BLaER1 (cell line): ENCODE data around the gene ALS2.
"Not testable (repeated sequence)": the region's sequence is repeated elsewhere in the genome, so short reads cannot be mapped to it uniquely, and the experiment has no call there.

Source experiments
- H3K27ac ChIP-seq: shearing (Covaris generic); formaldehyde crosslinking; 2 replicates; pipeline ENCODE4 v1.8.1; 2022
- H3K27me3 ChIP-seq: shearing (Covaris generic); formaldehyde crosslinking; 2 replicates; pipeline ENCODE4 v1.8.1; 2022
- H3K36me3 ChIP-seq: shearing (Covaris generic); formaldehyde crosslinking; 2 replicates; pipeline ENCODE4 v1.8.1; 2022
- H3K4me1 ChIP-seq: shearing (Covaris generic); formaldehyde crosslinking; 2 replicates; pipeline ENCODE4 v1.8.1; 2022
- H3K4me2 ChIP-seq: shearing (Covaris generic); formaldehyde crosslinking; 2 replicates; pipeline ENCODE4 v1.8.1; 2022
- H3K4me3 ChIP-seq: shearing (Covaris generic); formaldehyde crosslinking; 2 replicates; pipeline ENCODE4 v1.8.1; 2022
- H3K9ac ChIP-seq: shearing (Covaris generic); formaldehyde crosslinking; 2 replicates; pipeline ENCODE4 v1.8.1; 2022
- H3K9me3 ChIP-seq: shearing (Covaris generic); formaldehyde crosslinking; 2 replicates; pipeline ENCODE4 v1.8.1; 2022
- H4K20me1 ChIP-seq: shearing (Covaris generic); formaldehyde crosslinking; 2 replicates; pipeline ENCODE4 v1.8.1; 2022
- Cebpa-rat ChIP-seq: shearing (Covaris generic); IDR thresholded peaks from 2 replicates; pipeline ENCODE4 v1.8.1; 2022

ALS2 gene

DNA sequence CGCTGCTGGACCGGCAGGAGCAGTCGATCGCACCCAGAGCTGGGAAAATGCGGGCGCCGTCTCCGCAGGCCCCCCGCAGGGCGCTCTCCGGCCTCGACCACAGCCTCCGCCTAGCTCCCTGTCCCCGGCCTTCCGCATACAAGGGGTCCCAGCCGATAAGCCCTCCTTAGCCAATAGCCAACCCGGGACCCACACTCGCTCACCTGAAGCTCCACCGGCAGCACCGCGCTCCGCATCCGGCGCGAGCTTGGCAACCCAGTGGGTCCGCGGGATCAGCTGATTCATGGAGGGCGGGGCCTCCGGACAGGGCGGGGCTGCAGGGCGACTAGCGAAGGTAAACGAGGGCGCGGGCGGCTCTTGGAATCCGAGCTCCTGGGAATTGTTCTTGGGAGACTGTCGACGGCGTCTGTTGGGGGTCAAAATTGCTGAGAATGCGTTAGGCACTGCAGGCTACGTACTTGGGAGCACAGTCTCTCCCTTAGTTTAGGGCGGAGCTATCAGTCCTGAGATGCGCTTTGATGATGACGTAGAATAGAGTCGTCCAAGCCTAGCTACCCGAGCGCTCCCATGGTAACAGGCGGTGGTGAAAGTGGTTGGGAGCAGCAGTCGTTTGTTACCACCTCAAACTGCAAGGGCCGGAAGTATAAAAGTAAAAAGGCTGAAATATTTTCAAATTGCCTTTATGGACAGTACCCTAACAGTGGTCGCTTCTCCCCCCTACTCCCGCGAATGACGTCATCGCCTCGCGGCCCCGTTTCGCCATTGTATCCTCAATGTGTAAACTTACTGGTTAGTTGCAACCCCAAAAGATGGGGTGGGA, at the start of gene ALS2:
ALS2 (minus strand) TSS at position 260 of the 820 bp plus-strand sequence. CDS start 12,048 bp downstream, outside the sequence.
- peak within 1 kb of the TSS; percentile 93 for H3K4me2 ChIP-seq
- H3K9ac ChIP-seq: peak within 1 kb of the TSS; percentile 84
- no peaks in the 10 kb centered on the region for H3K27me3 ChIP-seq
- H3K27ac ChIP-seq: peak within 1 kb of the TSS; percentile 75
- H3K4me3 ChIP-seq: peak within 1 kb of the TSS; percentile 97
- H3K9me3 ChIP-seq: no peaks in the 10 kb centered on the region
- no peaks in the 10 kb centered on the region for H3K36me3 ChIP-seq
- H4K20me1 ChIP-seq: no peaks in the 10 kb centered on the region
- H3K4me1 ChIP-seq: peaks cover 22% of the 10 kb centered on the region
- TF ChIP-seq Cebpa-rat: no peak

DNA sequence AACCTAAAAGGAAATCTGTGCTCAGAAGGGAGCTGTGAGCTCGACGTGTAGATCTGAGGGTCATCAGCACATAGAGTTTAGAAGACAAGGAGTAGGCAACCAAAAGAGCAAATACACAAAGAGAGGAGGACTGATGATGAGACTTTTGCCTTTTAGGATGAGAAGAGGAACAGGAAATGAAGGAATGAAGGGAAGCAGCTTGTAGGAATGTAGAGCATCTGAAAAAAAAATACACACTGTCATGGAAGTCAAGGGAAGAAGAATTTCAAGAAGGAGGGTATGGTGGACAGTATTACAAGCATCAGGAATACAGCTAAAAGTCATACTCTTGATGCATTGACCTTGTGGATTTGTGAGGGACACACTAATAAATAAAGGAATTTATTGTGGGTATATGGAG, 47.5 kb upstream of the ALS2 start:
- 0 out of 2 replicates have a peak, but pooled peaks cover 15% of the 10 kb centered on the region for H3K4me1 ChIP-seq
- no peak overlapping the region for H3K4me3 ChIP-seq
- no peaks in the 10 kb centered on the region for H3K9me3 ChIP-seq

DNA sequence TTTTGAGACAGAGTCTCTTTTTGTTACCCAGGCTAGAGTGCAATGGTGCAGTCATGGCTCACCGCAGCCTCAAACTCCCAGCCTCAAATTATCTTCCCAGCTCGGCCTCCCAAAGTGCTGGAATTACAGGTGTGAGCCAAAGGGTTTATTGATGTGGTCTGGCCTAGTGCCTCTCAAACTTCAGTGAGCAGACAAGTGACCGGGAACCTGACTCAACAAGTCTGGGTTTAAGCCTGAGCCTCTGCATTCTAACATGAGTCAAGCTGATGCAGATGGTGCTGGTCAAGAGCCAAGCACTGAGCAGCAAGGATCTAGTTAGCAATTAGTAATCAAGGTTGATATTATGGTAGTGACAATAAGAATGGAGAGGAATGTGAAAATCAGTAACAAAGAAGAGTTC, 46.9 kb upstream of the ALS2 start:
- Histone ChIP-seq H3K27me3 (no peaks in the 10 kb centered on the region), H3K9ac (no peak overlapping the region), H4K20me1 (no peaks in the 10 kb centered on the region), H3K36me3 (no peaks in the 10 kb centered on the region), H3K9me3 (no peaks in the 10 kb centered on the region), H3K4me3 (no peak overlapping the region), H3K4me2 (no peak overlapping the region), H3K4me1 (0 out of 2 replicates have a peak, but pooled peaks cover 15% of the 10 kb centered on the region), H3K27ac (no peak overlapping the region)
- no peak for TF ChIP-seq Cebpa-rat

More for the DNA sequence above, 47.5 kb upstream of the ALS2 start:
- TF ChIP-seq Cebpa-rat: no peak
- H3K36me3 ChIP-seq: no peaks in the 10 kb centered on the region
- no peak overlapping the region for H3K27ac ChIP-seq
- H3K9ac ChIP-seq: no peak overlapping the region
- H3K4me2 ChIP-seq: no peak overlapping the region
- H4K20me1 ChIP-seq: no peaks in the 10 kb centered on the region
- H3K27me3 ChIP-seq: no peaks in the 10 kb centered on the region

- H3K4me1 ChIP-seq: 0 out of 2 replicates have a peak, but pooled peaks cover 15% of the 10 kb centered on the region
- H3K27ac ChIP-seq: no peak overlapping the region
- H3K36me3 ChIP-seq: no peaks in the 10 kb centered on the region
- no peaks in the 10 kb centered on the region for H3K9me3 ChIP-seq
- TF ChIP-seq Cebpa-rat: no peak
- H3K4me3 ChIP-seq: no peak overlapping the region
- H3K9ac ChIP-seq: no peak overlapping the region
- no peaks in the 10 kb centered on the region for H4K20me1 ChIP-seq
- no peaks in the 10 kb centered on the region for H3K27me3 ChIP-seq
- no peak overlapping the region for H3K4me2 ChIP-seq
Measured at GRCh38 chr2:201824212-201824611, 43.5 kb upstream of the ALS2 start.

GRCh38 chr2:201821080-201821479, 40.3 kb upstream of the ALS2 start:
- H3K9me3 ChIP-seq: peaks cover 13% of the 10 kb centered on the region
- H3K9ac ChIP-seq: no peak overlapping the region
- H4K20me1 ChIP-seq: no peaks in the 10 kb centered on the region
- no peak overlapping the region for H3K4me2 ChIP-seq
- H3K36me3 ChIP-seq: no peaks in the 10 kb centered on the region
- no peak overlapping the region for H3K27ac ChIP-seq
- no peaks in the 10 kb centered on the region for H3K27me3 ChIP-seq
- 0 out of 2 replicates have a peak, but pooled peaks cover 15% of the 10 kb centered on the region for H3K4me1 ChIP-seq
- no peak overlapping the region for H3K4me3 ChIP-seq
- TF ChIP-seq Cebpa-rat: no peak

- Histone ChIP-seq H3K9ac (no peak overlapping the region), H3K4me2 (no peak overlapping the region), H3K27ac (no peak overlapping the region), H4K20me1 (no peaks in the 10 kb centered on the region), H3K4me1 (0 out of 2 replicates have a peak, but pooled peaks cover 10% of the 10 kb centered on the region), H3K27me3 (no peaks in the 10 kb centered on the region), H3K4me3 (no peak overlapping the region), H3K9me3 (peaks cover 13% of the 10 kb centered on the region), H3K36me3 (no peaks in the 10 kb centered on the region)
- no peak for TF ChIP-seq Cebpa-rat
Measured at GRCh38 chr2:201820383-201821007, 39.8 kb upstream of the ALS2 start.

GRCh38 chr2:201816657-201817575, 36.2 kb upstream of the ALS2 start:
- H3K4me3 ChIP-seq: no peak overlapping the region
- no peaks in the 10 kb centered on the region for H3K4me1 ChIP-seq
- no peaks in the 10 kb centered on the region for H3K36me3 ChIP-seq
- H3K4me2 ChIP-seq: no peak overlapping the region
- TF ChIP-seq Cebpa-rat: no peak
- H3K9me3 ChIP-seq: peaks cover 13% of the 10 kb centered on the region
- no peak overlapping the region for H3K9ac ChIP-seq
- no peak overlapping the region for H3K27ac ChIP-seq
- no peaks in the 10 kb centered on the region for H3K27me3 ChIP-seq
- H4K20me1 ChIP-seq: no peaks in the 10 kb centered on the region

- Histone ChIP-seq H4K20me1 (no peaks in the 10 kb centered on the region), H3K4me2 (no peak overlapping the region), H3K4me3 (no peak overlapping the region), H3K36me3 (no peaks in the 10 kb centered on the region), H3K27ac (no peak overlapping the region), H3K27me3 (no peaks in the 10 kb centered on the region), H3K9me3 (peaks cover 13% of the 10 kb centered on the region), H3K9ac (no peak overlapping the region), H3K4me1 (no peaks in the 10 kb centered on the region)
- TF ChIP-seq Cebpa-rat: no peak
Measured at GRCh38 chr2:201813996-201814760, 33.4 kb upstream of the ALS2 start.

GRCh38 chr2:201810604-201811003, 29.9 kb upstream of the ALS2 start:
- H4K20me1 ChIP-seq, H3K9me3 ChIP-seq, H3K4me2 ChIP-seq, H3K27ac ChIP-seq, H3K4me3 ChIP-seq, H3K36me3 ChIP-seq, H3K9ac ChIP-seq, H3K27me3 ChIP-seq: not testable (repeated sequence)
- peaks cover 24% of the 10 kb centered on the region for H3K4me1 ChIP-seq
